HG03064 (cell line): ENCODE data around the gene KLHL12.
"Not testable (repeated sequence)": the region's sequence is repeated elsewhere in the genome, so short reads cannot be mapped to it uniquely, and the experiment has no call there.

Experiments
- ATAC-seq: cut with Tn5 transposase; IDR thresholded peaks from one replicate; pipeline ENCODE4 v1.9.1; 2021; ENCODE audit warnings: low read depth; ENCODE audit not compliant: unreplicated experiment

KLHL12 gene

GRCh38 chr1:202952099-202952498, 25.1 kb upstream of the KLHL12 start:
- no peak for ATAC-seq

- ATAC-seq, result no peak
These were observed 24.4 kb upstream of the KLHL12 start for GRCh38 chr1:202951437-202951836.

DNA sequence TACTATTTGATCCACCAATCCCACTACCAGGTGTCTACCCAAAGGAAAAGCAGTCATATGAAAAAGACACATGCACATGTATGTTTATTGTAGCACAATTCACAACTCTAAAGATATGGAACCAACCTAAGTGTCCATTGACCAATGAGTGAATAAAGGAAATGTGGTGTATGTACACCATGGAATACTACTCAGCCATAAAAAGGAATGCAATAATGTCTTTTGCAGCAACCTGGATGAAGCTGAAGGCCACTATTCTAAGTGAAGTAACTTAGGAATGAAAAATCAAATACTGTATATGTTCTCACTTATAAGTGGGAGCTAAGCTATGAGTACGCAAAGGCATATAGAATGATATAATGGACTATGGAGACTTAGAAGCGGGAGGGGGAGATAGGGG, 18.4 kb upstream of the KLHL12 start:
- ATAC-seq, result no peak

GRCh38 chr1:202944438-202944921, 17.4 kb upstream of the KLHL12 start:
- no peak for ATAC-seq

DNA sequence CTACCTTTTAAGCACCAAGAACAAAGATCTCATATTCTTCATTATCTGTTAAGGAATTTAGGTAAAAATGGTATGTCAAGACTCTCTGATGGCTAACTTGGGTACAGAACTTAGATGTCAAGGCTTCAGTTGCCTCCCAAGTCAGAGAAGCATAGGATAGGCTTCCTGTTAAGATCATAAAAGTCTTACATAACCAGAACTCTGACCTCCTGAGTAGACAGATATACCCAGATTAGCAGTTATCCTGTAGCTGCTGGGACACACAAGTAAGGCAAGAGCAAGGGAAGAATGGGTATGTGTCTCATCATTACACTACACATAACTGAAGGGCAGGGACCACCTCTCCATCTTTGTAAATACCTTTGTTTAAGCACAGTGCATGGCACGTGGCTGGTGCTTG, 15.4 kb upstream of the KLHL12 start:
- no peak for ATAC-seq

DNA sequence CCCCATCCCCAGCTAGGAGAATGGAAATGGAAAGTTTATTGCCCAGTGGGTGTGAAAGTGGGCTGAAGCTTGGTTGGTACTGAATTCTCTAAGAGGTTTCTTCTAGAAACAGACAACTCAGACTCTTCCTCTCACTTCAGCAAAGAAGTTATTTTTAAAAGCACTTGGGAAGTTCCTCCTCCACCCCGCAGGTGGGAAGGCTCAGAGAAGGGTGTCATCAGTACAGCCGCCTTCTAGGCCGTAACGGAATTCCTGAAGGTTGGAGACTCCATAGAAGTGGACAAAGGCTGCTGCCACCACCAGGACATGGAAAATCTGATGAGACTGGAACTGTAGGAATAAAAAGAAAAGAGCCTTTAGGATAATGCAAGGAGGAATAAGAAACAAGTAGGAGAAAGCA, 14.3 kb upstream of the KLHL12 start:
- no peak for ATAC-seq

DNA sequence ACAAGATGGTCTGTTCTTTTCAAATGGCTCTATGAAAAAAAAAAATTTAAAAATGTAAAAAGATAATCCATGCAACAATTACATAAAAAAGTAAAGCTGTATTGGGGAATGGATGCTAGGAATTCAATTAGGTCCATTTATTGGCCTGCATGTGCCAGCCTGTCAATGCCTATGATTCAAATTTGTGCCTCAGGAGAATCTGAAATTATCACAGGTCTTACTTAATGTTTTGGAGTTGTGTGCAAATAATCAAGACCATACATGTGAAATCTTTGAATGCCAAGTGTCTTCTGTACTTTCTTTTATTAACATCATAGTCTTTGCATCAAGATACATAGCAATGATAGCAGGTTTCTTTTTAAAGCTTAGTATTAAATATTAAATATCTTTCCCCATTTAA, 13.5 kb upstream of the KLHL12 start:
- ATAC-seq, result no peak

DNA sequence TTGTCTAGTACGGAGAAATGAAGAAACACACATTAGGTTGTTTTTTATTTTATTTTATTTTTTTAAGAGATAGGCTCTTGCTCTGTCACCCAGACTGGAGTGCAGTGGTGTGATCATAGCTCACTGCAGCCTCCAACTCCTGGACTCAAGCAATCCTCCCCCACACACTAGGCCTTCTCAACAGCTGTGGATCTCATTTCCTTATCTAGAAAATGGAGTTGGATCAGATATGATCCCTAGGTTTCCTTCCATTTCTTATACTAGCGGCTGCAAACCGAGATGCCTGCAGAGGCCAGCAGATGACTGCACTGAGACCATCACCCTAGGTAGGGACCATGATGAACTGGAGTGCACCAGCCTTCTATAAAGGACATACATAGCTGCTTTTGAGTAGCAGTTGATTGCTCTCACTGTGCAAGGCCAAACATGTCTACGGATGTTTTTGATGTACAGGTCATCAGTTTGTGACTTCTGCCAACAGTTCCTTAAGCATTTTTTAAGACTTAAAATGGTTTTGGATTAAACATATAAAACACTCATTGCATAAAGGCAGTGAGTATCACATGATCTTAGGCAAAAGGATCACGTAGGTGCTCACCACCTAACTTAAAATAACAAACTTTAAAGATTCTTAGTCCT, 11.4 kb upstream of the KLHL12 start:
- no peak for ATAC-seq

GRCh38 chr1:202936409-202936808, 9.4 kb upstream of the KLHL12 start:
- not testable (repeated sequence) for ATAC-seq

DNA sequence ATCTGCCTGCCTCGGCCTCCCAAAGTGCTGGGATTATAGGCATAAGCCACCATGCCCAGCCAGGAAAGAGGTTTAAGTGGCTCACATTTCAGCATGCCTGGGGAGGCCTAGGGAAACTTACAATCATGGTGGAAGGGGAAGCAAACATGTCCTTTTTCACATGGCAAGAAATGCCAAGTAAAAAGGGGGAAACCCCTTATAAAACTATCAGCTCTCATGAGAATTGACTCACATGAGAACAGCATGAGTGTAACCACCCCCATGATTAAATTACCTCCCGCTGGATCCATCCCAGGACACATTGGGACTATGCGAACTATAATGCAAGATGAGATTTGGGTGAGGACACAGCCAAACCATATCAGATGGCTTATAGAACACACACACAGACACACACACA, 8.8 kb upstream of the KLHL12 start:
- ATAC-seq, result no peak

- ATAC-seq, result no peak
These were observed 7.7 kb upstream of the KLHL12 start for GRCh38 chr1:202934755-202935154.

DNA sequence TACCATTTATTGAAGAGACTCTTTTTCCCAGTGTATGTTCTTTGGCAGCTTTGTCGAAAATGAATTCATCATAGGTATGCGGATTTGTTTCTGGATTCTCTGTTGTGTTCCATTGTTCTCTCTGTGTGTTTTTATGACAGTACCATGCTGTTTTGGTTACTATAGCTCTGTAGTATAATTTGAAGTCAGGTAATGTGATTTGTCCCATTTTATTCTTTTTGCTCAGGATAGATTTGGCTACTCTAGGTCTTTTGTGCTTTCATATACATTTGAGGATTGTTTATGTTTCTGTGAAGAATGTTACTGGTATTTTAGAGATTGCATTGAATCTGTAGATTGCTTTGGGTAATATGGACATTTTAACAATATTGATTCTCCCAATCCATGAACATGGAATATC, 5.4 kb upstream of the KLHL12 start:
- no peak for ATAC-seq

GRCh38 chr1:202923533-202923932, 3.5 kb downstream of the KLHL12 start:
- ATAC-seq, result no peak

GRCh38 chr1:202919615-202920014, 7.4 kb downstream of the KLHL12 start:
- no peak for ATAC-seq

- ATAC-seq, result no peak
These were observed 11.9 kb downstream of the KLHL12 start for GRCh38 chr1:202915146-202915545.

- ATAC-seq, result not testable (repeated sequence)
These were observed 14.6 kb downstream of the KLHL12 start for GRCh38 chr1:202912476-202912875.

DNA sequence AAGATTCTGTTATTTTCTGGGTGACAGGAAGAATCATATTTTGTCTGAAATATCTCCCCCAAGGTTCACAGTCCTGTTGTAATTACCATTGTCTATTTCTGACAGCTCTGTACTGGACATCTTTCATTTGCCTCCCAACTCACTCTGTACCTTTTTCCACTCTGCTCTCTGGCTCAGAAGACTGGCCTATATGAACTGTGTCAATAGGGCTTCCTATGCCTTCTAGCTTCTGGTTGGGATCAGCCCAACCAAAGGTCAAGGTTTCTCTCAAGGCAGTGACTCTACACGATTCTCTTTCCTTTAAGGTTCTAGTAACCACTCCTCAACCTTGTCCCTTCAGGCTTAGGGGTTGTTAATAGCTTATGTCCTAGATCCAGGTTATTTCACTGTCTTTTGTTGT, 17.5 kb downstream of the KLHL12 start:
- ATAC-seq, result no peak

GRCh38 chr1:202908998-202909397, 18.0 kb downstream of the KLHL12 start:
- ATAC-seq, result no peak

DNA sequence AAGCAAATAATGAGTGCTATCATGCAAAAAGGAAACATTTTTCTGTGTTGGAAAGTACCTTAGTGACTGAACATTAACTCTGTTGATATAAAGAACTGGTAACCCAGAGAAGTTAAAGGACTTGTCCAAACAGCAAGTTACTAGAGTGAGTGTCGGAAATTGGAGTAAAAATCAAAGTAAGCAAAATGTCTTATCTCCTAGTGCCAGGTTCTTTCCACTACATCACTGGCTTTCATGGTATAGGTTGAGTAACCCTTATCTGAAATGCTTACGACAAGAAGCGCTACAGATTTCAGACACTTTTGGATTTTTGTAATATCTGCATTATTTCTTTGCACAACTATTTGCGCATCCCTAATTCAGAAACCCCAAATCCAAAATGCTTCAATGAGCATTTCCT, 21.7 kb downstream of the KLHL12 start:
- ATAC-seq, result no peak

GRCh38 chr1:202903808-202904207, 23.2 kb downstream of the KLHL12 start:
- ATAC-seq, result not testable (repeated sequence)

GRCh38 chr1:202901555-202901954, 25.5 kb downstream of the KLHL12 start:
- no peak for ATAC-seq

DNA sequence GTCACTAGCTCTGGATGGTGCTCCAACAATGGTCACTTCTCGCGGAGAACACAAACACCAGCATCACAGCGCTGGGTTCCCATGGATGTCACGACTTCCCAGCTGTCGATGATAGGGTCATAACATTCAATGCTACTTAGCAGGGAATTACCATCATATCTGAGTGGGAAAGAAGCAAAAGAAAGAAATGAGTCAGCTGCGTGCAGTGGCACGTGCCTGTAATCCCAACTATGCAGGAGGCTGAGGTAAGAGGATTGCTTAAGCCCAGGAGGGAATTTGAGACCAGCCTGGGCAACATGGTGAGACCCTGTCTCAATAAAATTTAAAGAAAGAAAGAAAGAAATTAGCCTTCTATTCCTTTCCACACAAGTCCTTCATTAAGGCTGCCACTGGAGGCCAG, 34.5 kb downstream of the KLHL12 start:
- no peak for ATAC-seq

DNA sequence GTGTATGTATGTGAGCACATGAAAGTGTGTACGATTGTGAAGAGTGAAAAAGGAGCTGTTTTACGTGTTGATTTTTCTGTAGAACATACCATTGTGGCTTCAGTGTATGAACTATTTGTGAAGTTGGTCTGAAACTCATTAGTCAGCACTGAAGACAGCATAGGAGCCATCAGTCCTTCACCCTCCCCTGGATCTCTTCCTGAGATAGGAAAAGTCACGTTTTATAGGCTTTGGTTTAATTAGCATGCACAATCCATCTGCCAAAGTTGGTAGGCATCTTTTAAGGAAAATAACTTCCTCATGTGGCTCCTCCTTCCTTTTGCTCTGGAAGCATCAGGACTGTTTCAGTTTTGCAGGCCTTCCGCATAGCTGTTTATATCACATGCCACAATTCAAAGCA, 36.6 kb downstream of the KLHL12 start:
- ATAC-seq, result no peak
